Lower lobe of right lung (tissue), 2 donors: ENCODE measurements around the gene PRUNE2. TPM values are rescaled to one million over a fixed set of nuclear protein-coding genes. Genes with fewer than 3 reads are reported as not detected.

ENCODE experiments used
- ATAC-seq, 2 donors: fragments of 200-7000 bp; cut with Tn5 transposase; one replicate each; pipeline ENCODE4 v1.9.1; 2020 to 2022; ENCODE audit warnings: mild to moderate bottlenecking in 2 of 2, moderate library complexity in 2 of 2
- DNase-seq: peaks from one replicate; pipeline ENCODE4 v3.0.0-alpha.2; 2020
- H3K27ac ChIP-seq: fragments of 200-600 bp; one replicate; pipeline ENCODE4 v1.8.0; 2022
- H3K27me3 ChIP-seq: fragments of 200-600 bp; one replicate; pipeline ENCODE4 v1.8.0; 2022; ENCODE audit warnings: low read depth
- H3K36me3 ChIP-seq: fragments of 200-600 bp; one replicate; pipeline ENCODE4 v1.8.0; 2022; ENCODE audit warnings: mild to moderate bottlenecking
- H3K4me1 ChIP-seq: fragments of 200-600 bp; one replicate; pipeline ENCODE4 v1.8.0; 2022
- H3K4me3 ChIP-seq: fragments of 200-600 bp; one replicate; pipeline ENCODE4 v1.8.0; 2022; ENCODE audit warnings: mild to moderate bottlenecking
- H3K9me3 ChIP-seq: fragments of 200-600 bp; one replicate; pipeline ENCODE4 v1.8.0; 2022
- CTCF ChIP-seq: fragments of 200-600 bp; IDR thresholded peaks from one replicate; pipeline ENCODE4 v1.8.0; 2022; ENCODE audit warnings: antibody characterized with exemption, mild to moderate bottlenecking
- intact Hi-C: fragments of 100-400 bp; cut with DNase I; formaldehyde crosslinking; loops from one replicate; pipeline ENCODE4 v1.11.0; 2022
- total RNA-seq: library from RNA; stranded (reverse); fragmentation: NEBNext Ultra II Directional; extraction: Animal tissue kit (Norgen Biotek cat#: 25700); gene quantifications from one replicate; pipeline ENCODE4 v1.2.1, GENCODE V29; 2021
- donor health status: DM: no; HTN: yes; CAD: no; lungs with severe emphysema.

PRUNE2 gene
- total RNA-seq, 1 donor from 2014 or later: 13.6 TPM

GRCh38 chr9:76688471-76689238, 217.3 kb downstream of the PRUNE2 start:
- TF ChIP-seq CTCF: no peak
- Histone ChIP-seq H3K4me1 (peaks cover 22% of the 10 kb centered on the region), H3K36me3 (no peaks in the 10 kb centered on the region), H3K27me3 (peaks cover 3% of the 10 kb centered on the region), H3K27ac (peak overlapping the region; percentile 6), H3K9me3 (no peaks in the 10 kb centered on the region), H3K4me3 (no peak overlapping the region)
- no peak for DNase-seq
- intact Hi-C loops: no loop called here
- ATAC-seq: peak in 1 of 2 donors; percentile 34

DNA sequence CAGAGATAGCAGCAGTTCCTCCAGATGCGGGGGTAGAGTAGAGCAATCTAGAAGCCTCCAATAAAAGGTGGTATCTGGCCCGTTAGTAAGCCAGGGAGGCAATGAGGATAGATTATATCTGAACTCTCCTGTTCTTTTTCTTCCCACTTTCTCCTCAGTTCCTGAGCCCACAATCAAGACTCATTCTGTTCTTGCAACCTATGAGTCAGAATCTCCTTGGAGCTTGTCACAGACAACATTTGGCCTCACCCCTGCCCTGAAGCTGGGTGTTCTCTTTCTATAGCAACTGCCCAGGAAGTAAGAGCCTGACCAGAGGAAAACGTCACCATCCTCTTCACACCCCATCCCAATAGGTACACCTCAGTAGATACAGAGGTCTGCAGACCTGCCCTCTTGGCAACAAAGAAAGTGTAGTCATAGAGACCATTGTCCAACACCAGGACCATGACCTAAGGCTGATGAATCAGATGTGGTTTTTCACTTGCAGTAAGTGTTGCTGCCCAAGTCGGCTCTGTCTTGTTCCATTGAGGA, 218.0 kb downstream of the PRUNE2 start:
- intact Hi-C loops: no loop called here
- DNase-seq: no peak
- Histone ChIP-seq H3K27ac (peak overlapping the region; percentile 6), H3K27me3 (peaks cover 3% of the 10 kb centered on the region), H3K9me3 (no peaks in the 10 kb centered on the region), H3K4me1 (peaks cover 22% of the 10 kb centered on the region), H3K36me3 (no peaks in the 10 kb centered on the region), H3K4me3 (no peak overlapping the region)
- peak; percentile 56 to 81 for ATAC-seq
- TF ChIP-seq CTCF: no peak

- intact Hi-C loops: no loop called here
- H3K27me3 ChIP-seq: peaks cover 3% of the 10 kb centered on the region
- no peaks in the 10 kb centered on the region for H3K36me3 ChIP-seq
- no peaks in the 10 kb centered on the region for H3K9me3 ChIP-seq
- DNase-seq (no peak), ATAC-seq (no peak)
- no peak overlapping the region for H3K27ac ChIP-seq
- H3K4me1 ChIP-seq: peaks cover 15% of the 10 kb centered on the region
- H3K4me3 ChIP-seq: no peak overlapping the region
- no peak for TF ChIP-seq CTCF
Measured at GRCh38 chr9:76686756-76687155, 219.2 kb downstream of the PRUNE2 start.

DNA sequence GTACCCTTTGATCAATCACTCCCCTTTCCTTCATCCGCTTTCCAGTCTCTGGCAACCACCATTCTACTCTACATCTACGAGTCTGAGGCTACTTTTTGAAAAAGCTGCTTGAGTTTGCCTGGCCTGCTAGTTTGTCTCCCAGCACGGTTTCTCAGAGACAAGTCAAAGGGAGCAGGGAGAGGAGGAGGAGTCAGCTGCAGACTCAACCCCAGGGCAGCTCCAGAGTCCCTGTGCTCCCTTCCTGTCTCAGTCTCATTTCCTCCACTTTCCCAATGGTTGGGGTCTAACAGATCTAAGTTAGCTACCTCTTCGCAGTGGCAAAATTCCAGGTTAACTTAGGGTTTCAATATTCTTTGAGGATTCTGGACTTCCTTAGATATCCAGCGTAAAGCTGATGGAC, 221.7 kb downstream of the PRUNE2 start:
- no peaks in the 10 kb centered on the region for H3K27me3 ChIP-seq
- ATAC-seq: no peak
- intact Hi-C loops: no loop called here
- H3K4me3 ChIP-seq: no peak overlapping the region
- H3K36me3 ChIP-seq: no peaks in the 10 kb centered on the region
- H3K27ac ChIP-seq: no peak overlapping the region
- peaks cover 14% of the 10 kb centered on the region for H3K4me1 ChIP-seq
- no peak for TF ChIP-seq CTCF
- DNase-seq: no peak
- H3K9me3 ChIP-seq: no peaks in the 10 kb centered on the region

DNA sequence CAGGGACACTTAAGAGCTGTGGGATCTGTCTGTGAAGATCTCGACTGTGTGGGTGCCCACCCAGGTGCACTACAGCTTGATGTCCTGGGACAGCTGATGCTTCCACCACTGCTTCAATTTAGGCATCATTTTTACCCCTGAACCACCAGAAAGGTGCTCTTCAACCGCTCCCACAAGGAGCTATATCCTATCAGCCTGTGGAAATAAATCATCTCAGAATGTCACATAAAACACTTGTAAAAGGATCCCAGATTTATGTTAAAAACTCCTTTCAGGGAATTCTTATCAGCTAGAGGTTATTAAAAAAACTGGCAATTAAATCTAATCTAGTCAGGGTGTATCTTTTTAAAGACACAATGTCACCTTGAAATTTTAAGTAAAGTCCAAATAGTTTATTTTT, 224.4 kb downstream of the PRUNE2 start:
- intact Hi-C loops: no loop called here
- H3K27ac ChIP-seq: no peak overlapping the region

More for the DNA sequence above, 224.4 kb downstream of the PRUNE2 start:
- no peak for TF ChIP-seq CTCF
- H3K4me1 ChIP-seq: no peaks in the 10 kb centered on the region
- no peaks in the 10 kb centered on the region for H3K27me3 ChIP-seq
- no peak for DNase-seq
- H3K36me3 ChIP-seq: no peaks in the 10 kb centered on the region
- H3K4me3 ChIP-seq: no peak overlapping the region
- no peak for ATAC-seq
- H3K9me3 ChIP-seq: no peaks in the 10 kb centered on the region
